IPS DF 4.7 (cell line): ENCODE results near the gene GLP1R.

Experiments
- DNase-seq: peaks from one replicate; pipeline ENCODE4 v3.0.0-alpha.2; 2013; ENCODE audit warnings: low spot score; ENCODE audit errors: extremely low read depth

The GLP1R gene

GRCh38 chr6:39061588-39061987, 13.0 kb downstream of the GLP1R start:
- DNase-seq, result no peak

DNA sequence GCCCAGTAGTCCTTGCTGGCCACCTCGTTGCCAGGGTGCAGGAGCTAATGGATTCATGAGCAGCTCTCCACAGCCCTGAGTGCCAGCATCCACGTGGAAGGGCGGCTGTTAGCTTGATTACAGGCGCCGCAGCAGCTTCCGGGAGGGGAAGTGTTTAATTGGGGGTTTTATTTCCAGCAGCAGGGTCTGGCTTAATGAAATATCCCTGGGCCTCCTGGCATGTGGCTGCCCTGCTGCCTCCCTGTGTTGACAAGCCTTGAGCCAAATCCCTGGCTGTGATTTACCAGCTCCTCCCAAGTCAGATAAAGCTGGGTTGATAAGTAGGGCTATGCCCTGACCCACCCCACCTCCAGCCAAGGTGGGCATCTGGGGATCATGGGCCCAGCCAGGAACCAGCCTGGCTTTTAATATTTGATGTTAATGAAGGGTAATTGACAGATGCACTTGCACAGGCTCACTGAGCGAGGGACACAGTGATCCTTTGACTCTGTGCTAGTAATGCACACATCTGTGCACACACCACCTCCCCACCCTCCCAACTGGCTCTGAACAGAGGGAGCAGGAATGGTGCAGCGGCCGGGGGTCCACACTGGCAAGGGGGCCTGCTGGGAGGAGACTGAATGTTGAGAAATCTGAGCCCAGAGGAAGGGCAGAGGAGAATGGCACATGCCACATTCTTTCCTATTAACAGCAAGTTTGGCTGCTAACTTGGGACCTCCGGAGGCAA, 13.6 kb downstream of the GLP1R start:
- no peak for DNase-seq

DNA sequence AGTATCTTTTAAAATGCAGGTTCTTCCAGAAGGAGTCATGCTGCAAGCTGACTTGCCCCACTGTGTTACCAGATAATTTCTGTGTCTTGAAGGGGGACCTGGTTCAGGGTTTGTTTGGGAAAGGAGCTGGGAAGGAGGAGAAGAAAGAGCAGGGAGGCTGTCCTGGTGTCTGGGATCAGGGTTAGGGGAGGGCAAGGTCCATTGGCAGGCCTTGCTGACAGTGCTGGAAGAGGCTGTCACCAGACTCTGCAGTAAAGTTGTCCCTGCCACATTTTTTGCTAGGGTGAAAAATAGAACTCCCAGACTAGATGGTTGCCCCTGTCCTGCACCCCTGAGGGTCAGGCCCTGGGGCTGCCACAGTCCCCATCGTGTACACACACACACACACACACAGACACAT, 14.9 kb downstream of the GLP1R start:
- no peak for DNase-seq

DNA sequence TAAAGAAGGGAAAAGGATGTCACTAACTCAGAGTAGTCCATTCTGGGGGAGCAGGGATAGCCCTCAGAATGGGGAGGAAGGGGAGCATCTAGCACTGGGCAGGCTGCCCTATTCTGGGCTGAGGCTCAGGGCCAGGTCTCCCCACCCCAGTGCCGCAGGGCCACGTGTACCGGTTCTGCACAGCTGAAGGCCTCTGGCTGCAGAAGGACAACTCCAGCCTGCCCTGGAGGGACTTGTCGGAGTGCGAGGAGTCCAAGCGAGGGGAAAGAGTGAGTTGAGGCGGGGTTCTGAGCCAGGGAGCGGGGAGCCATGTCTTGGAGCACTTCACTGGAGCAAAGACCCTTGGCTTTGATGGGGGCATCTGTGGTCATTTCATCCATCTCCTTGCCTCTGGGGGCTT, 17.0 kb downstream of the GLP1R start:
- no peak for DNase-seq

DNA sequence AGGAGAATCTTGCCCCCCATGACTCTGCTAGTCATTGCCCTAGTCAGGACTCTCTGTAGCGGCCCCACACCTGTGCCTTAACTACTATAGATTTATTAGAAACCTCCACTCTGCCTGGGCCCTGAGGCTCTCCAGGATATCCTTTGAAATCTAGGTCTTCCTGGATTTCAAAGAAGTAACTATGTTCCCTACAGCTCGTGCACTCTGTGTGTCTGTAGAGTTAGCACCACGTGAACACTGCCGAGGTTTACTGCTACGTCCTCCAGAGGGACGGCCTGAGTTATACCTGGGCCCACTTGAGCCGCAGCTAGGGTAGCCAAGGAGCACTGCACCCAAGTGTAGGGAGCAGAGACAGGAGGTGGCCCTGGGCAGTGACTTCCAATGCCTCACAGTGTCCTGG, 19.8 kb downstream of the GLP1R start:
- DNase-seq, result no peak

- no peak for DNase-seq
Measured at GRCh38 chr6:39072830-39073229, 24.2 kb downstream of the GLP1R start.

- DNase-seq, result no peak
Measured at GRCh38 chr6:39073471-39074355, 25.1 kb downstream of the GLP1R start.

DNA sequence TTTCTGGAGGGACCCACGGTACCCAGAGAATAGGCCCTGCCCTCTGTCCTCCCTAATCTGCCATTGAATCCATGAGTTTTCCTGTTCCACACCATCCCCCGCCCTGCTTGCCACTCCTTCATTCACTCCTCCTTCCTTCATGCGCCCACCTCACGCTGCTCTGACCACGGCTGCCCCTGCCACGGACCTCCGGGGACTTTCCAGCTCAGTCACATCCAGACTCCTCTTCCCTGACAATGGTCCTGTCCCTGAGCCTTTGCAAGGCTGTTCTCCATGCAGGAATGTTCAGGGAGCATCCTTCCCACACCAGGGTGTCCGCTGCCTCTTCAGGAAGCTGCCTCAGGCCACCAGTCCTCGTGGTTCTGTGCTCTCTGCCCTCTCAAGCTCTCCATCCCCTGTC, 25.9 kb downstream of the GLP1R start:
- no peak for DNase-seq

DNA sequence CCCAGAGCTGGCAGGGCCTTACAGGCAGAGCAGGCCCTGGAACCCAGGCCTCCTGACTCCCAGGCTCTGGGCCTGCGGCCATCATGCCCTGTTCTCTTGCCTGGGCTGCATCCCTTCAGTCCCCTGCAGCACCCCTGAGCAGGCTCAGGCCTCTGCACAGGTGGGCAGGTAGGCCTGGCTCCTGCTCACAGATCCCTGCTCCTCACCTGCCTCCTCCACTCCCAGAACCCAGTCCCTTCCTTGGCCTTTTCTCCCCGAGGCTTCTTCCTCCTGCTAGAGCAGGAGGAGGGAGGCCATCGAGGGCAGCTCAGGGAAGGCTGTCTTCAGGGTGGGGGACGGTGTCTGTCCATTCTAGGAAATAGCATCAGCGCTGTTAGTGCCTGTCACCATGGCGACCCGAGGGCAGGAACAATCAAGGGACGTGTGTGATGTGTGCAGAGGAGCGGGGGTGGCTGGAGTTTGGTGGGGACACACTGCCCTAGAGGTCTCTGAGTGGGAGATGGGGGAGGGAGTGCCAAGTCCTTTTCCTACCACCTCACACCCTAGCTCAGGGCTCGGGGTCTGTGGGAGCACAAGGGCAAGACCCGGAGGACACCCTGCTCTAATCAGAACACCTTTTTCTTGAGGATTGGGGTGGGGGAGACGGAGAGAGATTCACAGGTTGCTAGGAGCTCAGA, 26.6 kb downstream of the GLP1R start:
- no peak for DNase-seq

GRCh38 chr6:39075807-39076622, 27.4 kb downstream of the GLP1R start:
- DNase-seq, result no peak

GRCh38 chr6:39076623-39077535, 28.3 kb downstream of the GLP1R start:
- no peak for DNase-seq

DNA sequence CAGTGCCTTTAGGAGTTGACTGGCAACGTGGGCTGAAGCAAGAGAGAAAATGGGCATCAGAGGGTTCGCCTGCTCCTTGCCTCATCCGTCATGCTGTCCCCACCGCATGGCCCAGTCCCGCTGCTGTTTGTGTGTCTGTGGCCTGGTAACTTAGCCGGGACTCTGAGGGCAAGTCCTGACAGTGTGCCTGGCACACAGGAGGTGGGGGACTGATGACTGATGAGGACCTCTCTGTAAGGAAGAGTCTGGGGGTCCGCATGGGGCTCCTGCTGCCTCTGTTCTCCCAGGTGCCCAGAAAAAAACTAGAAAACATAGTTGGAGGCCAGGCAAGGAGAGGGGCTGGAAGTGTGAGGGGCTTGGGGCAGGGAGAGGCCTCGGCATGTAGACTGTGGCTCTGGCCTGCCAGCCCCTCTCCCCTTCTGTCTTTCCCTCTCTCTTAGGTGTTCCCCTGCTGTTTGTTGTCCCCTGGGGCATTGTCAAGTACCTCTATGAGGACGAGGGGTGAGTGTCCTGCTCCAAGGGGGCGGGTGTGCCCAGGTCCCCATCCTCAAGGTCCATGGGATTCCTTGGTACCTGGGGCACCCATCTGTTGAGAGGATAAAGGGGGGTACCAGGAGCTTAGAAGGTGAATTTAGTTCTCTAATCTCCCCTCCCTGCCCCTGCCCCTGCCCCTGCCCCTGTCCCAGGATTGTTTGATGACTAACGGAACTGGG, 29.5 kb downstream of the GLP1R start:
- no peak for DNase-seq

DNA sequence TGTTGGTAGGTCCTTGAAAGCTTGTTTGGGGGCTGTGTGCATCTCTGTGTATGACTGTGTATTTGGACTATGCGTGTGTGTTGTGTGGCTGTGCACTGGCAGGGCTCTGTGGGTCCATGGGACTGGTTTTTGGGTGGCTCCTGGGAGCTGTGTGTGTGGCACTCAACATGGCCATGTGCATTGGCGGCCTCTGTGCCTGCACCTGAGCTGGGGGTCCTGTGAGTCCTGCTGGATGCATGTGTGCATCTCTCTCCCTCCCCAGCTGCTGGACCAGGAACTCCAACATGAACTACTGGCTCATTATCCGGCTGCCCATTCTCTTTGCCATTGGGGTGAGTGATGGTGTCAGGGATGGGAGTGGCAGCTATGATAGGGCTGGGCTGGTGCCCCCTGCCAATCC, 30.1 kb downstream of the GLP1R start:
- DNase-seq, result no peak

DNA sequence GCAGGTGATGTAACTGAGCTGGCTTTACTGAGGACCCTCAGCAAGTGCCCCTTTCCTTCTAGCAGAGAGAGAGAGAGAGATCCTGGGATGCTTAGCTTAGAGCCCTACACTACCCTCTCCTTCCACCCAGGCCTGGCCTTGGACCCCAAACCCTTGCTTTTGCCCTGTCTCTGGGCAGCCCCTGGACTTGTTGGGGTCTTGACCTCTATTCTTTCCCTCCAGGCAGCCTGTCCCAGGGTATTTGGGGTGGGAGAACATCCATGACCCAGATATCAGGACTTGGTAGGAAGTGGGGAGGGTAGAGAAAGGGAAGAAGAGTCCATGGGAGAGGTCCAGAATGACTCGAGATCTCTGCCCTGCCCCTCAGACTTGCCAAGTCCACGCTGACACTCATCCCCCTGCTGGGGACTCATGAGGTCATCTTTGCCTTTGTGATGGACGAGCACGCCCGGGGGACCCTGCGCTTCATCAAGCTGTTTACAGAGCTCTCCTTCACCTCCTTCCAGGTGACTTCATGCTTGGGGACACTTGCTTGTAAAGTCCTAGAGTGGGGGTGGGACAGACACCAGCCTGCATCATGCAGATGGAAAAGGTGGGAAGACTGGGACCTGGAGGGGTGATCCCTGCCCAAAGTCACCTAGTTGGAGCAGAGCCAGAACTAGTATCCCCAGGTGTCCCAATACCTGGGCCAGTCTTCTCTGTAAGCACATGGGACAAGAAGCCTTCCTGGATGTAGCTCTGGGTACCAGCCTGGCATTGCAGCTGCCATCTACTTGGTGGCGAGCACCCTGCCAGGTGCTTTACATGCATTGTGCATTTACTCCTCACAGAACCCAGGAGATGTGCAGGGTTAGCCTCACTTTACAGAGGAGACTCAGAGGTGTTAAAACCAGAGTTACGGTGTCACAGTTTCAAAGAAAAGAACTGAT, 30.9 kb downstream of the GLP1R start:
- no peak for DNase-seq

DNA sequence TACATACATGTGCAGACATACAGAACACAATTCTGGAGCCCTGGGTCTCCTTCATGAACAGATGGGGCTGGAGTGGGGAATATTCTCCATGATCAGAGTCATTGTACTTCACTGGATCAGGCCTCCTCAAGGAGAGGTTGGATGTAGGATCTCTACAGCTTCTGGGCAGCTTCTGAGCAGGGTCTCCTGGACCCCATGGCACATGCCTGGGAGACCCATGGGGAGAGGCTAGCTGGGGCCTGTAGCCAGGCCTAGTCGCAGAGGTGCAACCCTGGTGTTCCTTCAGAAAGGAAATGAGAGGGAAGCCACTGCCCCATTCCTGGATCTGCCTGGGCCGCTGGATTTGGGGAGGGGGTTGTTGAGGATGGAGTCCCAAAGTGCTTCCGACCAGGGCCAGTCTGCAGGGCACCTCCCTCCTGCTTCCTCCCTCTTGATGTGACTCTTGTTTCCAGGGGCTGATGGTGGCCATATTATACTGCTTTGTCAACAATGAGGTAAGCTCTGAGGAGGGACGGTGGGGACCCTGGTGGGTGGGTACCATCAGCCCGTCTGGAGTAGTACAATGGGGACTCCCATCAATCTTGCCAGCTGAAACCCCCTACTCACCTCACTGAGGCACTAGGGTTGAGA, 31.8 kb downstream of the GLP1R start:
- no peak for DNase-seq

DNA sequence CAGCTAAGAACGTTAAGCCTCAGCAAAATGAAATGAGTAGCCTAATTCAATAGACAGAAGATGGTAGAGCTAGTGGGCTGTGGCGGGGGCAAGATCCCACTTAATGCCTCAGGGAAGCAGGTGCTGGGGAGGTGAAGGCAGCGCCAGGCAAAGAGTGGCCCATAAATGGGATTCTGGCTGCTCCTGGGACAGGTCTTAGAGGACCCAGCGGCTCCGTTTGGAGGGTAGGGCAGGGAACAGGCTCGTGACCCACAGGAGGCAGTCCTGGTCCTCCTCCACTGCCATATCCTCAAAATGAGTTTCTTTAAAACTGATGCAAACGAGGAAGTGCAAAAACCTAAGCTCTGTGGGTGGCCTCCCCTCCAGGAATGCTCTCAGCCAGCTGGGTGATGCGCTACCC, 33.7 kb downstream of the GLP1R start:
- DNase-seq, result no peak

- no peak for DNase-seq
Measured at GRCh38 chr6:39083231-39083634, 34.7 kb downstream of the GLP1R start.

GRCh38 chr6:39084506-39084905, 35.9 kb downstream of the GLP1R start:
- DNase-seq, result no peak
